ENCODE measurements around the gene ANKRD11.
"Not testable (repeated sequence)": the region's sequence is repeated elsewhere in the genome, so short reads cannot be mapped to it uniquely, and the experiment has no call there.

ANKRD11 gene

GRCh38 chr16:89455178-89455577 is 35.2 kb downstream of the ANKRD11 start:
- Histone ChIP-seq H3K4me3 (ENCODE audit: severe bottlenecking) (no peak overlapping the region), H3K4me1 (ENCODE audit: insufficient read depth, poor library complexity, severe bottlenecking) (peaks cover 67% of the 10 kb centered on the region), H3K36me3 (ENCODE audit: low read depth) (peaks cover 19% of the 10 kb centered on the region), H3K27ac (ENCODE audit: poor library complexity, severe bottlenecking) (no peak overlapping the region), H3K9me3 (ENCODE audit: severe bottlenecking) (no peaks in the 10 kb centered on the region), H3K27me3 (ENCODE audit: insufficient read depth, poor library complexity, severe bottlenecking) (no peaks in the 10 kb centered on the region)
- ATAC-seq (ENCODE audit: low read depth) (no peak), DNase-seq (ENCODE audit: low spot score) (no peak)
- no peak for TF ChIP-seq CTCF (IDR thresholded peaks at IDR 0.05; ENCODE audit: poor library complexity, severe bottlenecking)

- H3K27me3 ChIP-seq (ENCODE audit: insufficient read depth, poor library complexity, severe bottlenecking); DNase-seq (ENCODE audit: low spot score); H3K4me3 ChIP-seq (ENCODE audit: severe bottlenecking); ATAC-seq (ENCODE audit: low read depth); H3K9me3 ChIP-seq (ENCODE audit: severe bottlenecking): not testable (repeated sequence)
- H3K36me3 ChIP-seq (ENCODE audit: low read depth) = peaks cover 23% of the 10 kb centered on the region
- peak overlapping the region; percentile 11 for H3K27ac ChIP-seq (ENCODE audit: poor library complexity, severe bottlenecking)
- H3K4me1 ChIP-seq (ENCODE audit: insufficient read depth, poor library complexity, severe bottlenecking) = peaks cover 67% of the 10 kb centered on the region
Observed at GRCh38 chr16:89454378-89455125, 35.8 kb downstream of the ANKRD11 start.

- no peaks in the 10 kb centered on the region for H3K27me3 ChIP-seq (ENCODE audit: insufficient read depth, poor library complexity, severe bottlenecking)
- H3K4me3 ChIP-seq (ENCODE audit: severe bottlenecking) = no peak overlapping the region
- peak overlapping the region; percentile 11 for H3K27ac ChIP-seq (ENCODE audit: poor library complexity, severe bottlenecking)
- ATAC-seq (ENCODE audit: low read depth) (peak; percentile 32; the same call in 2 of the 3 replicates), DNase-seq (ENCODE audit: low spot score) (no peak)
- H3K36me3 ChIP-seq (ENCODE audit: low read depth) = peaks cover 23% of the 10 kb centered on the region
- no peaks in the 10 kb centered on the region for H3K9me3 ChIP-seq (ENCODE audit: severe bottlenecking)
- peak; percentile 13 for TF ChIP-seq CTCF (IDR thresholded peaks at IDR 0.05; ENCODE audit: poor library complexity, severe bottlenecking)
- H3K4me1 ChIP-seq (ENCODE audit: insufficient read depth, poor library complexity, severe bottlenecking) = peaks cover 66% of the 10 kb centered on the region
Observed at GRCh38 chr16:89453501-89454321, 36.6 kb downstream of the ANKRD11 start.

- H3K27ac ChIP-seq (ENCODE audit: poor library complexity, severe bottlenecking) = peak overlapping the region; percentile 11
- no peak for TF ChIP-seq CTCF (IDR thresholded peaks at IDR 0.05; ENCODE audit: poor library complexity, severe bottlenecking)
- peaks cover 22% of the 10 kb centered on the region for H3K36me3 ChIP-seq (ENCODE audit: low read depth)
- H3K4me1 ChIP-seq (ENCODE audit: insufficient read depth, poor library complexity, severe bottlenecking) = peaks cover 59% of the 10 kb centered on the region
- DNase-seq (ENCODE audit: low spot score) = no peak
- no peaks in the 10 kb centered on the region for H3K9me3 ChIP-seq (ENCODE audit: severe bottlenecking)
- H3K27me3 ChIP-seq (ENCODE audit: insufficient read depth, poor library complexity, severe bottlenecking) = no peaks in the 10 kb centered on the region
- no peak overlapping the region for H3K4me3 ChIP-seq (ENCODE audit: severe bottlenecking)
- no peak for ATAC-seq (ENCODE audit: low read depth)
Observed at GRCh38 chr16:89452925-89453324, 37.4 kb downstream of the ANKRD11 start.

- ATAC-seq (ENCODE audit: low read depth) (no peak), DNase-seq (ENCODE audit: low spot score) (no peak)
- TF ChIP-seq CTCF (IDR thresholded peaks at IDR 0.05; ENCODE audit: poor library complexity, severe bottlenecking) = no peak
- no peaks in the 10 kb centered on the region for H3K9me3 ChIP-seq (ENCODE audit: severe bottlenecking)
- no peak overlapping the region for H3K4me3 ChIP-seq (ENCODE audit: severe bottlenecking)
- peaks cover 18% of the 10 kb centered on the region for H3K36me3 ChIP-seq (ENCODE audit: low read depth)
- H3K27me3 ChIP-seq (ENCODE audit: insufficient read depth, poor library complexity, severe bottlenecking) = no peaks in the 10 kb centered on the region
- H3K4me1 ChIP-seq (ENCODE audit: insufficient read depth, poor library complexity, severe bottlenecking) = peaks cover 56% of the 10 kb centered on the region
- H3K27ac ChIP-seq (ENCODE audit: poor library complexity, severe bottlenecking) = no peak overlapping the region
Observed at GRCh38 chr16:89452241-89452640, 38.1 kb downstream of the ANKRD11 start.
